Measurements from ENCODE around the gene ZNF836.
"Not testable (repeated sequence)": the region's sequence is repeated elsewhere in the genome, so short reads cannot be mapped to it uniquely, and the experiment has no call there.

Gene ZNF836

GRCh38 chr19:52171321-52172169 lies at the start of gene ZNF836:
ZNF836 (minus strand) TSS chr19:52171621; CDS start chr19:52168072, 3,549 bp downstream.
- DNase-seq, result peak; percentile 28 to 80 (median 60)

- DNase-seq, result no peak
Measured at GRCh38 chr19:52221031-52221430, 49.6 kb upstream of the ZNF836 start.

GRCh38 chr19:52219611-52220010 lies 48.2 kb upstream of the ZNF836 start:
- no peak for DNase-seq

- no peak for DNase-seq
Measured at GRCh38 chr19:52217576-52217975, 46.2 kb upstream of the ZNF836 start.

- DNase-seq, result no peak
Measured at GRCh38 chr19:52216401-52216800, 45.0 kb upstream of the ZNF836 start.

- no peak for DNase-seq
Measured at GRCh38 chr19:52214241-52214640, 42.8 kb upstream of the ZNF836 start.

GRCh38 chr19:52212572-52213255 lies 41.3 kb upstream of the ZNF836 start:
- no peak for DNase-seq

- DNase-seq, result no peak
Measured at GRCh38 chr19:52211926-52212571, 40.6 kb upstream of the ZNF836 start.

- no peak for DNase-seq
Measured at GRCh38 chr19:52211203-52211602, 39.8 kb upstream of the ZNF836 start.

GRCh38 chr19:52206481-52206880 lies 35.1 kb upstream of the ZNF836 start:
- no peak for DNase-seq

- not testable (repeated sequence) for DNase-seq
Measured at GRCh38 chr19:52200755-52201391, 29.5 kb upstream of the ZNF836 start.

GRCh38 chr19:52200044-52200443 lies 28.6 kb upstream of the ZNF836 start:
- DNase-seq, result no peak

GRCh38 chr19:52198678-52199077 lies 27.3 kb upstream of the ZNF836 start:
- no peak for DNase-seq

- no peak for DNase-seq
Measured at GRCh38 chr19:52197964-52198363, 26.5 kb upstream of the ZNF836 start.

- DNase-seq, result no peak
Measured at GRCh38 chr19:52196256-52196967, 25.0 kb upstream of the ZNF836 start.

GRCh38 chr19:52191951-52192350 lies 20.5 kb upstream of the ZNF836 start:
- DNase-seq, result no peak

- DNase-seq, result no peak
Measured at GRCh38 chr19:52191389-52191788, 20.0 kb upstream of the ZNF836 start.

GRCh38 chr19:52190487-52191293 lies 19.3 kb upstream of the ZNF836 start:
- peak in 3 of 14 donors; percentile 18 to 36 (median 26) for DNase-seq

- peak; percentile 98 to 100 (median 100) for DNase-seq
Measured at GRCh38 chr19:52189735-52190486, 18.5 kb upstream of the ZNF836 start, which contains the start of gene PPP2R1A. PPP2R1A (plus strand) TSS chr19:52190052; CDS start chr19:52190097, 45 bp downstream.
